HG02588 (cell line): ENCODE data around the gene TGFBR1.
A peak's percentile ranks its signal among the peaks of the same experiment; 100 is the strongest.

Experiments
- ATAC-seq: cut with Tn5 transposase; IDR thresholded peaks from one replicate; pipeline ENCODE4 v1.9.1; 2021; ENCODE audit warnings: mild to moderate bottlenecking, moderate library complexity; ENCODE audit not compliant: unreplicated experiment

TGFBR1 gene

GRCh38 chr9:99105152-99106043 lies 485 bp downstream of the TGFBR1 start:
- ATAC-seq = peak; percentile 63

GRCh38 chr9:99106044-99106375 lies 1.1 kb downstream of the TGFBR1 start:
- no peak for ATAC-seq

GRCh38 chr9:99107421-99107820 lies 2.5 kb downstream of the TGFBR1 start:
- no peak for ATAC-seq

GRCh38 chr9:99108131-99108530 lies 3.2 kb downstream of the TGFBR1 start:
- ATAC-seq = no peak

- ATAC-seq = no peak
Measured at GRCh38 chr9:99109522-99109921, 4.6 kb downstream of the TGFBR1 start.

GRCh38 chr9:99112750-99113413 lies 8.0 kb downstream of the TGFBR1 start:
- no peak for ATAC-seq

GRCh38 chr9:99113414-99114048 lies 8.6 kb downstream of the TGFBR1 start:
- ATAC-seq = no peak

- ATAC-seq = no peak
Measured at GRCh38 chr9:99114049-99114440, 9.1 kb downstream of the TGFBR1 start.

- no peak for ATAC-seq
Measured at GRCh38 chr9:99114846-99115500, 10.1 kb downstream of the TGFBR1 start.

- ATAC-seq = no peak
Measured at GRCh38 chr9:99116003-99116411, 11.1 kb downstream of the TGFBR1 start.

- ATAC-seq = peak; percentile 97
Measured at GRCh38 chr9:99118782-99119466, 14.0 kb downstream of the TGFBR1 start.

- no peak for ATAC-seq
Measured at GRCh38 chr9:99119976-99120655, 15.2 kb downstream of the TGFBR1 start.

- ATAC-seq = no peak
Measured at GRCh38 chr9:99121604-99122003, 16.7 kb downstream of the TGFBR1 start.

GRCh38 chr9:99124534-99125255 lies 19.8 kb downstream of the TGFBR1 start:
- ATAC-seq = no peak

- ATAC-seq = no peak
Measured at GRCh38 chr9:99125446-99125845, 20.5 kb downstream of the TGFBR1 start.

GRCh38 chr9:99126312-99126711 lies 21.4 kb downstream of the TGFBR1 start:
- ATAC-seq = no peak

GRCh38 chr9:99127356-99128132 lies 22.6 kb downstream of the TGFBR1 start:
- no peak for ATAC-seq

GRCh38 chr9:99128133-99128406 lies 23.2 kb downstream of the TGFBR1 start:
- no peak for ATAC-seq

- no peak for ATAC-seq
Measured at GRCh38 chr9:99129091-99129490, 24.2 kb downstream of the TGFBR1 start.
